Gastroesophageal sphincter (tissue), 3 donors: ENCODE data around the gene FOXO6.

ENCODE experiments used
- EP300 ChIP-seq: sonication (generic); formaldehyde crosslinking; IDR thresholded peaks from one replicate; pipeline ENCODE4 v1.6.1; 2017; ENCODE audit warnings: antibody characterized with exemption, mild to moderate bottlenecking
- POLR2A ChIP-seq, 2 donors: fragments of 450-650 bp; IDR thresholded peaks; one replicate each; pipeline ENCODE4 v1.6.1; 2017; ENCODE audit warnings: antibody characterized with exemption in 2 of 2, mild to moderate bottlenecking in 2 of 2, moderate library complexity in 1 of 2
- TF ChIP-seq, protein P1 (sequence below), 4 experiments: fragments of 200-600 bp in 2 of 4; fragments of 450-650 bp in 2 of 4; sonication (generic) in 1 of 4; IDR thresholded peaks; one replicate each; pipeline ENCODE4 v1.5.1; 2017 to 2019; ENCODE audit warnings: antibody characterized with exemption in 4 of 4, mild to moderate bottlenecking in 2 of 4, moderate library complexity in 2 of 4

DNA sequence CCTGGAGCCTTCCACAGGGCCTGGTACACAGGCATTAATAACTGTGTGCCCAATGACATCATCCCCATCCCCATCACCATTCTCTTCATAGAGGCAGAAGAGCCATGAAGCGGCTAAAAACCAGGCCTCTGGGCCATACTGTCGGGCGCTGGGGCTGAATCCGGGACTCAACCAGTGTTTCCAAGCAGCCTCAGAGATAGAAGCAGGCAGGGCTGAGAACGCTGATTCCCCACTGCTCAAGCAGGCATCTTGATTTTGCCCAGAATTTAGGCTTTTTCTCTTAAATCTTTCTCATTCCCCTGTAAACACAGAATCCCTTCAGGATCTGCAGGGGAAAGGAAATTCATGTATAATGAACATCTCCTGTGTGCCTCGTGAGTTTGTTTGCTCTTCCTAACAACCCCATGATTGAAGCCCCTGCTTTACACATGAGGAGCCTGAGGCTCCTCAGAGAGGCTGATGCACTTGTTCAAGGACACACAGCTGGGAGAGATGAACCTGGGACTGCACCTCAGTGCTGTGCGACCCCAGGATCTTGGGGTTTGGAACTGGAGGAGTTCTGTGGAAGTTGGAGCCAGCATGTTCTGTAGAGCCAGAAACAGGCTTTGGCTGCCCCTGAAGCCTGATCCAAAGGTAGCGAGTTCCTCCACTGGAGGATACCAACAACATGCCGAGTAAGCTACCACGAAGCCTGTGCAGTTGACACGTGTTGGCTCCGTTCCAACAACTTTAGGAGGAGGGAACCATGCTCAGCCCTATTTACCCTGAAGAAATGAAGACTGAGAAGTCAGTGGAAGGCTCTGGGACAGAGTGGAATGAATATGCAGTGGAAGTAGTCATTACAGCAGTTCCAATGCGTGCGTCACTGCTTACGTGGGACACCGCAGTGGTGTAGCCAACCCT is 67.8 kb downstream of the FOXO6 start:
- TF ChIP-seq, protein P1, sequence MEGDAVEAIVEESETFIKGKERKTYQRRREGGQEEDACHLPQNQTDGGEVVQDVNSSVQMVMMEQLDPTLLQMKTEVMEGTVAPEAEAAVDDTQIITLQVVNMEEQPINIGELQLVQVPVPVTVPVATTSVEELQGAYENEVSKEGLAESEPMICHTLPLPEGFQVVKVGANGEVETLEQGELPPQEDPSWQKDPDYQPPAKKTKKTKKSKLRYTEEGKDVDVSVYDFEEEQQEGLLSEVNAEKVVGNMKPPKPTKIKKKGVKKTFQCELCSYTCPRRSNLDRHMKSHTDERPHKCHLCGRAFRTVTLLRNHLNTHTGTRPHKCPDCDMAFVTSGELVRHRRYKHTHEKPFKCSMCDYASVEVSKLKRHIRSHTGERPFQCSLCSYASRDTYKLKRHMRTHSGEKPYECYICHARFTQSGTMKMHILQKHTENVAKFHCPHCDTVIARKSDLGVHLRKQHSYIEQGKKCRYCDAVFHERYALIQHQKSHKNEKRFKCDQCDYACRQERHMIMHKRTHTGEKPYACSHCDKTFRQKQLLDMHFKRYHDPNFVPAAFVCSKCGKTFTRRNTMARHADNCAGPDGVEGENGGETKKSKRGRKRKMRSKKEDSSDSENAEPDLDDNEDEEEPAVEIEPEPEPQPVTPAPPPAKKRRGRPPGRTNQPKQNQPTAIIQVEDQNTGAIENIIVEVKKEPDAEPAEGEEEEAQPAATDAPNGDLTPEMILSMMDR (IDR thresholded peaks at IDR 0.05) = no peak
- no peak for TF ChIP-seq POLR2A (IDR thresholded peaks at IDR 0.05)
- no peak for TF ChIP-seq EP300
